HEK293T (cell line): ENCODE measurements around the gene PHIP.

Experiments used
- CTCF ChIA-PET: fragments of 350-600 bp; formaldehyde crosslinking; extraction: SDS; loops from one replicate; lab custom pipeline; 2021; ENCODE audit warnings: antibody characterized with exemption, inconsistent platforms; lab: Yijun Ruan, JAX
- POLR2A ChIA-PET: fragments of 350-600 bp; formaldehyde crosslinking; extraction: SDS; loops from one replicate; lab custom pipeline; 2020; ENCODE audit warnings: antibody characterized with exemption, inconsistent platforms; lab: Yijun Ruan, JAX
- DNase-seq: peaks from one replicate; pipeline ENCODE4 v3.0.0; 2012; ENCODE audit warnings: mixed read lengths; ENCODE audit errors: extremely low spot score
- ARNT ChIP-seq: fragments of 450-650 bp; IDR thresholded peaks from 2 replicates; pipeline ENCODE4 v1.6.1; 2017; ENCODE audit warnings: mild to moderate bottlenecking
- BHLHE40 ChIP-seq: fragments of 450-650 bp; IDR thresholded peaks from 2 replicates; pipeline ENCODE4 v1.6.1; 2016; ENCODE audit warnings: mild to moderate bottlenecking, moderate library complexity, borderline replicate concordance
- CTBP1 ChIP-seq: fragments of 450-650 bp; IDR thresholded peaks from 2 replicates; pipeline ENCODE4 v1.6.1; 2016; ENCODE audit warnings: borderline replicate concordance
- ELF4 ChIP-seq: fragments of 450-650 bp; IDR thresholded peaks from 2 replicates; pipeline ENCODE4 v1.6.1; 2017; ENCODE audit warnings: antibody characterized with exemption
- FOXA1 ChIP-seq: fragments of 450-650 bp; IDR thresholded peaks from 2 replicates; pipeline ENCODE4 v1.6.1; 2016; ENCODE audit warnings: mild to moderate bottlenecking
- FOXK2 ChIP-seq: fragments of 450-650 bp; IDR thresholded peaks from 2 replicates; pipeline ENCODE4 v1.6.1; 2016; ENCODE audit warnings: mild to moderate bottlenecking
- FOXM1 ChIP-seq: fragments of 450-650 bp; IDR thresholded peaks from 2 replicates; pipeline ENCODE4 v1.6.1; 2017; ENCODE audit warnings: mild to moderate bottlenecking, borderline replicate concordance
- HDGF ChIP-seq: fragments of 450-650 bp; IDR thresholded peaks from 2 replicates; pipeline ENCODE4 v1.6.1; 2017; ENCODE audit warnings: antibody characterized with exemption, borderline replicate concordance
- L3MBTL2 ChIP-seq: fragments of 450-650 bp; conservative IDR thresholded peaks from 2 replicates; pipeline ENCODE4 v1.6.1; 2016; ENCODE audit warnings: mild to moderate bottlenecking
- LEF1 ChIP-seq: fragments of 450-650 bp; IDR thresholded peaks from 2 replicates; pipeline ENCODE4 v1.6.1; 2017; ENCODE audit warnings: mild to moderate bottlenecking, borderline replicate concordance
- NFRKB ChIP-seq: fragments of 450-650 bp; IDR thresholded peaks from 2 replicates; pipeline ENCODE4 v1.6.1; 2016; ENCODE audit warnings: mild to moderate bottlenecking, moderate library complexity
- PKNOX1 ChIP-seq: fragments of 450-650 bp; IDR thresholded peaks from 2 replicates; pipeline ENCODE4 v1.6.1; 2016
- SP1 ChIP-seq: fragments of 450-650 bp; IDR thresholded peaks from 2 replicates; pipeline ENCODE4 v1.6.1; 2017
- SUZ12 ChIP-seq: fragments of 450-650 bp; IDR thresholded peaks from 2 replicates; pipeline ENCODE4 v1.6.1; 2016; ENCODE audit warnings: mild to moderate bottlenecking
- TARDBP ChIP-seq: fragments of 450-650 bp; IDR thresholded peaks from 2 replicates; pipeline ENCODE4 v1.6.1; 2016
- ZNF384 ChIP-seq: fragments of 450-650 bp; IDR thresholded peaks from 2 replicates; pipeline ENCODE4 v1.6.1; 2016

PHIP gene

GRCh38 chr6:79082304-79082703 lies 4.2 kb upstream of the PHIP start:
- TF ChIP-seq CTBP1 (no peak), BHLHE40 (no peak), SUZ12 (no peak), TARDBP (no peak), FOXK2 (no peak), LEF1 (no peak), HDGF (no peak), FOXM1 (no peak)
- DNase-seq = no peak
- ChIA-PET CTCF (no interaction called here), POLR2A (no interaction called here)

GRCh38 chr6:79081663-79082062 lies 3.6 kb upstream of the PHIP start:
- CTCF ChIA-PET = no interaction called here
- no peak for TF ChIP-seq ELF4
- TF ChIP-seq NFRKB = no peak
- TF ChIP-seq L3MBTL2 = no peak
- TF ChIP-seq BHLHE40 = no peak
- no peak for TF ChIP-seq FOXM1
- no peak for TF ChIP-seq PKNOX1
- TF ChIP-seq SP1 = no peak
- no peak for TF ChIP-seq ARNT
- no peak for TF ChIP-seq ZNF384
- TF ChIP-seq LEF1 = no peak
- no peak for TF ChIP-seq SUZ12
- POLR2A ChIA-PET = no interaction called here

GRCh38 chr6:79079561-79080041 lies 1.5 kb upstream of the PHIP start:
- CTCF ChIA-PET = no interaction called here
- POLR2A ChIA-PET = no interaction called here
- no peak for DNase-seq
- TF ChIP-seq FOXA1 = no peak
- TF ChIP-seq L3MBTL2 = no peak
- no peak for TF ChIP-seq ELF4
- no peak for TF ChIP-seq CTBP1
- no peak for TF ChIP-seq ARNT

More at GRCh38 chr6:79081663-79082062, 3.6 kb upstream of the PHIP start:
- DNase-seq = no peak

GRCh38 chr6:79077715-79078074 lies 359 bp downstream of the PHIP start:
- ChIA-PET POLR2A (interaction anchor here (0.8 to 1.6 kb wide), 17 partner anchors 9 to 610 kb away, joined by 3 to 6 read pairs (median 4); partner anchors contain the start of genes IRAK1BP1 and LCA5), CTCF (no interaction called here)
- peak; percentile 36 for DNase-seq
- TF ChIP-seq PKNOX1 (no peak), TARDBP (no peak), ARNT (no peak), ZNF384 (no peak), LEF1 (no peak), BHLHE40 (no peak), SP1 (no peak), CTBP1 (no peak), SUZ12 (no peak), FOXA1 (no peak), ELF4 (no peak), NFRKB (no peak)

- DNase-seq = peak; percentile 75
- ChIA-PET CTCF (interaction anchor here (1.0 kb wide), 1 partner anchor 390 kb away, joined by 5 read pairs; no protein-coding TSS in a partner anchor), POLR2A (interaction anchor here (0.5 to 1.6 kb wide), 8 partner anchors 10 to 458 kb away, joined by 3 to 6 read pairs (median 4); no protein-coding TSS in a partner anchor)
- TF ChIP-seq ARNT (0 out of 2 replicates have a peak, but pooled peaks have one; percentile 10), SP1 (no peak)
These were observed 1.0 kb downstream of the PHIP start for GRCh38 chr6:79076782-79077641.

- CTCF ChIA-PET = interaction anchor here (1.0 kb wide), 1 partner anchor 391 kb away, joined by 5 read pairs; no protein-coding TSS in a partner anchor
- POLR2A ChIA-PET = interaction anchor here (0.5 to 1.5 kb wide), 3 partner anchors 9 to 150 kb away, joined by 3 to 5 read pairs (median 3); no protein-coding TSS in a partner anchor
- TF ChIP-seq BHLHE40 = no peak
- TF ChIP-seq ZNF384 = no peak
- no peak for TF ChIP-seq HDGF
- TF ChIP-seq PKNOX1 = no peak
- TF ChIP-seq TARDBP = no peak
- no peak for TF ChIP-seq ARNT
- TF ChIP-seq SUZ12 = no peak
- TF ChIP-seq FOXK2 = no peak
- no peak for TF ChIP-seq ELF4
- no peak for DNase-seq
These were observed 1.9 kb downstream of the PHIP start for GRCh38 chr6:79076160-79076559.

GRCh38 chr6:79073888-79074287 lies 4.2 kb downstream of the PHIP start:
- TF ChIP-seq NFRKB (no peak), LEF1 (no peak), SUZ12 (no peak), SP1 (no peak), ELF4 (no peak), FOXM1 (no peak), FOXA1 (no peak), TARDBP (no peak), BHLHE40 (no peak), ZNF384 (no peak), L3MBTL2 (no peak), CTBP1 (no peak), HDGF (no peak), PKNOX1 (no peak), FOXK2 (no peak)
- no peak for DNase-seq
- POLR2A ChIA-PET = no interaction called here
- CTCF ChIA-PET = no interaction called here
